HG02870 (cell line): ENCODE measurements around the gene TNPO3.

Experiments used
- ATAC-seq: cut with Tn5 transposase; IDR thresholded peaks from one replicate; pipeline ENCODE4 v1.9.1; 2021; ENCODE audit warnings: mild to moderate bottlenecking, moderate library complexity; ENCODE audit not compliant: unreplicated experiment

The TNPO3 gene

DNA sequence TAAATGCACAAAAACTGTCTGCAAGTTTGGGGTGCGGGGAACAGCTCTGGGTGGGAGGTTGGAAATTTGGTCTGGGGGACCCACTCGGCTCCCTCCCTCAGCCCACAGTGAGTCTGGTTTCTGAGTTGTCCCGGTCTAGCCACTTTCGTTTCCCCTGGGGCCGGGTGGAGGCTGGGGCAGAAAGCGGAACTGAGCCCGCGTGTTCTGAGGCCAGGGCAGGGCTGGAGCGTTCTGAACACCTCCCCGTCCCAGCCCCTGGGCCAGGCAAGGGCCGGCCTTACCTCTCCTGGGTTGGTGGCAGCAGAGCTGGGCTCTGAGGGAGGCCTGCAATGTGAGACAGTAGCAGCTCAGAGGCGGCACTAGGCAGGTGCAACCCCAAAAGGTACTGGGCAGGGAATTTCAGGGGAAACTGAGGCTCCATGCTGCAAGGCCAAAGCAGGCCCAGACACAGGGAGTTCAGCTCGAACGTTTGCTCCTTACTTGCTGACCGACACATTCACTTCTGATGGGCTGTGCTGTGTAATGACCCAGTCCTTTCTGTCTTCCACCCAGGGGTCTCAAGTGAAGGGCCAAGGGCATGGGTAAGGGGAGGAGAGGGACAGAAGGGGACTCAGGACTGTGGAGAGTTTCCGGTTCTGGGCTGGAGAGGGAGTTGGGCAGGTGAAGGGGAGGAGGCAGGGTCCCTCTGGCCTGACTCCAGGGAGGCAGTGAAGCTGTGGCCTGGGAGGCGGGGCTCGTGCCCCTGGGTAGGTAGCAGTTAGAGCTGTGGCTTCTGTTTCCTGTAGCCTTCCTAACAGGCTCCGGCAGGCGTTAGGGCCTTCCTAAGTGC is 114.2 kb downstream of the TNPO3 start:
- ATAC-seq: peak; percentile 41

GRCh38 chr7:128939861-128940410 is 115.0 kb downstream of the TNPO3 start:
- peak; percentile 21 for ATAC-seq

DNA sequence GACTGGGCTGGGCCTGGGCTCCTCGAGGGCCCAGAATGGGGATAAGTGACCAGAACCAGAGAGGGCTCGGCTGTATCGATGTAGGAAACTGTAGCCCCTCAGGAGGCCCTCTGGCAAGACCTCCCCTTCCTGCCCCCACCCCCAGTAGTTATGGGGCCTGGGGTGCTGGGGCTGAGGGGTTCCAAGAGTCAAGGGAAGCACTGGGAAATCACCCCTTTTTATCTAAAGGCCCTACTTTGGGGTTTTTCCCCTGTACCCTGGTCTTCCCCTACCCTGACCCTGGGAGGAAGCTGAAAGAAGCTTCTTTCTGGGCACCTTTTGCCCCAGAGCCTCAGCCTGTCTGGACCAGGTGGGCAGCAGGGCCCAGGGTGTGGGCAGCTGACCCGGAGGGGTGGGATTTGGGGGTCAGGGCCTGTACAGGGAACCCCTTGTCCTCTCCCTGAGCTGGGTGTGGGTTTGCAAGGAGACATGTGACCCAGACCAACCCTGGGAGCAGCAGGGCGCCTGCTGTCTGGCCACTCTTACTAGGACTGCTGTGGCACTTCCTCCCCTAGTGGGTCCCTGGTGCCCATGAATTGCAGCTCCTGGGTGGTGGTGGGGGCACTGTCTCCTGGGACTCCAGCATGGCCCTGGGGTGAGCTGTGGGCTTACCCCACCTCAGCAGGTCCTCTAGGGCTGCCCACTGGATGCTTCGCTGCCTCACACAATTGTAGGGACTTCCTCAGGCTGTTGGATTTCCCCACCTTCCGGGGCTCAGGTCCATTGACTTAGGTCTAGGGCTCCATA is 115.6 kb downstream of the TNPO3 start:
- ATAC-seq: peak; percentile 16

DNA sequence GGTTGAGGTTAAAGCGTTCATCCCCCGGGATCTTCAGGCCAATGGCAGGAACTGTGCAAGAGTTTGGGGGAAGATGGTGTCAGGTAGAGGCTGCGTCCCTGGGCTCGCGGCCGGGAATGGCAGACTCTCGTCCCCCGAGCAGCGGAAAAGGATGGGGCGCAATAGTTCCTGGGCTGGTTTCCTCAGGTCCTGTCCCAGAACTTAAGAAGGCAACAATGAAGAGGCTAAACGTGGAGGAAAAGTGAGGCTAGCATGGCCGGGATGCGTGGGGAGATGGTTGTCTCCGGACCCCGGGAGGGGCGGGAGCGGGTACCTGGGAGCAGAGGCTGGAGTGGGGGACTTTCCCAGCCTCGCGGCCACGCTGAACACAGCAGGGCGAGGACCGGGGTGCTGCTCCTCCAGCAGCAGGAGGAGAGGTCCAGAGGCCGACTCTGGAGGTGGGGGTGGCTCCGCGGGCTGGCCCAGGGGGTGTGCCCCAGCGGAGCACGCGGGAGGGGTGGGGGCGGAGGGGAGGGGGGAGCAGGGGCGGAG is 116.3 kb downstream of the TNPO3 start:
- peak; percentile 8 for ATAC-seq

GRCh38 chr7:128937647-128938543 is 117.0 kb downstream of the TNPO3 start, which contains the start of gene IRF5:
Gene IRF5, plus strand, starts transcription at chr7:128937927. Its CDS starts 4,155 bp downstream, at chr7:128942082.
- no peak for ATAC-seq

DNA sequence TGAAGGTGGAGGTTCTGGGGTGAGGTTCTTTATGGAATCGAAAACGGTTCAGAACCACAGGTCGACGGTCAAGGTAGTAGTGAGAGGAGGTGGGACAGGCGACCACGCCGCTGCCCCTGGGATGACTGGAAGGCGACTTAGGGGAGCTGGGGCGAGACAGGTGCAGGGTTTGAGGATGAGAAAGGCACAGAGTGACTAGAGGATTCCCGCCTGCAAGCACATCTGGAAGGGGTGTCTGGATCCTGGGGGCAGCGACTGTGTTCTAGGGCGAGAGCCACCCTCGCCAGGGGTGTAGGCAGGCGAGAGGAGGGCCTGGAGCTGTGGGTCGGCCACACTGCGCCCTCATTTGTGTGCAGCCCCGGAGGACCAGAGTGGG is 117.7 kb downstream of the TNPO3 start:
- ATAC-seq: no peak

DNA sequence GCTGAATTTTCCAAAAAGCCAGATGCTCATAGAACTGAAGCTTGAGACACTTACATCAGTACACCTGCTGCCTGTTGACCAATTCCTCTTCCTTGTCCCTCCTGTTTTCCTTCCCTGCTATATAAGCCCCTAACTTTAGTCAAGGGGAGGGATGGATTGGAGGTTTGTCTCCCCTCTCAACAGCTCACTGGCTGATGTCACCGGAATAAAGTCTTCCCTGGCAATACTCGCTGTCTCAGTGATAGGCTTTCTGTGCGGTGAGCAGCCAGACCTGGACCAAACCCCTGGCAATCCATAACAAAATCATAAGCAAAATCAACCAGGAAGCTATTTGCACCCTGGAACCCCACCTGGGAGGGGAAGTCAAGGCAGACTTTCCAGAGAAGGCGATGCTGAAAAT is 118.1 kb downstream of the TNPO3 start:
- no peak for ATAC-seq

DNA sequence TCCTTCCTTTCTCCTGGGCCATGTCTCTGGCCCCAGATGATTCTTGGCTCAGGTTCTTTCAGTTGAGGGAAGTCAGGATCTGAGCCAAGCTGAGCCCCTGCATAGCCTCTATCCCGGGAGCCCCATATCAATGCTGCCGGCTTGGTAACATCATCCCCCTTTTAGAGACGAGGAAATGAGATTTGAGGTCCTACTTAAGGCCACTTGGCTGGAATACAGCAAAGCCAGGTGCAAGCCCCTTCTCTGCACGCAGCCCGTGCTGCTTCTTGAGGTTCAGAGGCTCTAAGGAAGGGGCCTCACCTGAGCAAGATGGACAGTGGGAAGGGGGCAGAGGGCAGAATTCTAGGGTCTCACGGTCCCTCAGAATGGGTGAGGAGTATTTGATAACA is 119.6 kb downstream of the TNPO3 start:
- ATAC-seq: no peak

DNA sequence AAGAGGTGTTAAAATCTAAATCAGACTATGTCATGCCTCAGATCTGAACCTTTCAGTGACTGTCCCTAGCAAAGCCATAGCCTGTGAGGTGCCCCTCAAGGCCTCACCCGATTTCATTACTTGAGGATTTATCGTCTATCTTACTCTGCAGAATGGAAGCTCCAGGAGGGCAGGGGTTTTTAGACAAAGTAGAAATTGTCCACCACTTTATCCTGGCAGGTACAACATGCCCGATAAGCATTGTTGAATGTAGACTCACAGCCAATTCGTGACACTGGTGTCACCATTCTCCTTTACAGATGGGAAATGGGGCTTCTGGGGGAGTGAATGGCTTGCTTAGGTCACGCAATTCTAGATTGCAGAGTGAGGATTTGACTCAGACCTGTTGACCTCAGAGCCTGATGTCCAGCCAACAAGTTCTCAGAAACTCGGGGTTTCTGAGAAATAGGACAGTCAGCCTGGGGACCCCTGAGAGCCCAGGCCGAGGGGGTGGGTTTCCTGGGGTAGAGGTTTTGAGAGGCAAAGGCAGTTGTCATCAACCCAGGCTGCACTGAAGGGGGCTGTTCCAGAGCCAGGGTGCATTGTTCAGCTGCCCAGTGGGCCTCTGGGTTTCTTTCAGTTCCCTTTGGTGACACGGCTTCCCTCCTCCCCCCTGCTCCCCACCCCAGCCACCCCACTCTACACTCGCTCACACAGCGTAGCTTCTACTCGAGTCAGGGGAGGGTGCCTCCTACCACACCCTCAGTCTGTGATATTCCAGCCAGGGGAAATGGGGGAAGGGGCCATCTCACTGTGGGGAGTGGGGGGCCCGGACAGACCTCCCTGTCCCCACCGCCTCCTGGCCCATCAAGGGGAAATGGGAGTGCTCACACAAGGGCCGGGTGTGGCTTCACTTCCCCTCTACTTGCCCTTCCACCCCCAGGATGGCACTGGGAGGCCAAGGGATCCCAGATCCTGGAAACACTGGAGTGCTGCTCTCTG is 120.3 kb downstream of the TNPO3 start:
- peak; percentile 38 for ATAC-seq

DNA sequence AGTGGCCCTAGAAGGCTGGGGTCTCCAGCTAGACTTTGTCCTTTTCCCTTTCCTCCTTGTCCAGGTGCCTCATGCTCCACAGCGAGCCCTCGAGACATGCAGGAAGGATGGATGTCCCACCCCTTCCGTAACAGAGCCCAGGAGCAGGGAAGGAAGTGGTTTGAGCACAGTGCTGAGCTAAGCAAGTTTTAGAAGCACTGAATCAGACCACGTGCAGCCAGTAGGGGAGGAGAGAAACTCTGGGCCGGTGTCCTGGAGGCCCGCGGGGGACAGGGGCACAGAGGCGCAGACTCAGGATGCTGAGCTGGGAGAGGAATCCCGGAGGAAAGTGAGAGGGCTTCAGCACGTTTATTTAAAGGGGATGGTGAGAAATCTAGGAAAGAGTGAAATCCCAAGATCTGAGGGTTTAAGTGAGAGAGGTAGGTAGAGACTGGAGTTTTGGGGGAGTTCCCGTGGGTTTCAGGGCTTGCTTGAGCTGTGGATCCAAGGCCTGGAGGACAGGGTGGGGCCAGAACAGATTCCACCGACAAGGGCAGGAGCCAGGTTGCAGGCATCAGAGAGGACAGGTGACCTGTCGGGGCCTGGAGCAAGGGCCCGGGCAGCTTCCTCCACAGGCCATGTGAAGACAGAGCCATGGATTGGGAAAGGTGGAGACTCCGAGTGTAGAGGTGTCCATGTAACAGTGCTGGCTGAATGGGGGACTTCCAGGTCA is 121.6 kb downstream of the TNPO3 start:
- peak; percentile 26 for ATAC-seq

- ATAC-seq: no peak
Measured at GRCh38 chr7:128932862-128933179, 122.1 kb downstream of the TNPO3 start.

- ATAC-seq: no peak
Measured at GRCh38 chr7:128931965-128932861, 122.7 kb downstream of the TNPO3 start.

DNA sequence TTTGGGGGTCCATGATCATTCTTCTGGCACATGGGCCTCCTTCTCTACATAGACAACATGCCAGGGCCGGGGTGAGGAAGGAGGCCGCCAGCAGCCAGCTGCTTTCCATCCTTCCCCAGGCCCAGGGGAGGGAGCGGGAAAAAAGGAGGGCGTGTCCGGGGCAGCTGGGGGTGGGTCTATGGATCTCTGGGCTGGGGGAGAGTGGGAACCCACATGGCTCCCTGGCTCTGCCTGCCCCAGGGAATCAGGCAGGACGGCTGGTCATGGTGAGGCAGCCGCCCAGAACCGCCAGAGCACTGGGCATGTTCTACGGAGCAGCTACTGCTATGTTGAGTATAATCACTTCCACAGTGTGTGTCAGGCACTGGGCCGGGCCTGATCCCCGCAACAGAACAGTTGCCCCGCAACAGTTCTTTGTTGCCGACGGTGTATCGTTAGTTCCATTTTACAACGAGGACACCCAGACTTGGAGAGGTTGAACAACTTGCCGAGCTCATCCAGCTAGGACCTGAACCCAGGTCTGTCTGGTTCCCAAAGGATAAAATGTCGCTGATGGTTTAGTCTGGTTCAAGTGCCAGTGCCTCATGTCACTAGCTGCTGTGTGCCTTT is 123.6 kb downstream of the TNPO3 start:
- ATAC-seq: no peak

- ATAC-seq: no peak
Measured at GRCh38 chr7:128928882-128929788, 125.8 kb downstream of the TNPO3 start.

- ATAC-seq: no peak
Measured at GRCh38 chr7:128928159-128928813, 126.6 kb downstream of the TNPO3 start.
